ENCODE results near the gene MCF2L2.

Gene MCF2L2

DNA sequence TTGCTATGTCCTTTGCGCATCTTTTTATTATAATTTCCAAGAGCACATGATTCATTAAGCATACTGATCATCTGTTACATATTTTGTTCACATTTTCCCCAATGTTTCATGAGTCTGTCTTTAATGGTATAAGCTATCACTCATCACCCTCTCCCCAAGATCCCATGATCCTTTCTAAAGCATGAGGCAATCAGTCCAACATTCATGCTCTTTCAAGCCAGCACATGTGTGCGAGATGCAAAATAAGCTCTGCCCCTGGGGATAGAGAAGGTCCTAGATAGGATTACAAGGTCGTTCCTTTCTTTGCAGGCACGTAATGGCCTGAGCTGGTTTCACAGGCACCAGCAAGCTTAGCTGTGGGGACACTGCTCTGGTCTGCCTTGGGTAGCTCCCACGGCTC, 207.6 kb downstream of the MCF2L2 start:
- POLR2A ChIA-PET, result no interaction called here
- CTCF ChIA-PET, result no interaction called here
- no peak for TF ChIP-seq FOXA1 (IDR thresholded peaks at IDR 0.05)
- TF ChIP-seq LEF1 (IDR thresholded peaks at IDR 0.05; ENCODE audit: borderline replicate concordance), result no peak
- no peak for TF ChIP-seq FOXK2 (IDR thresholded peaks at IDR 0.05)
- TF ChIP-seq NFRKB (IDR thresholded peaks at IDR 0.05), result no peak
- no peak for TF ChIP-seq ELF4 (IDR thresholded peaks at IDR 0.05)
- TF ChIP-seq ZNF384 (IDR thresholded peaks at IDR 0.05), result no peak
- no peak for TF ChIP-seq TARDBP (IDR thresholded peaks at IDR 0.05)
- no peak for TF ChIP-seq ARNT (IDR thresholded peaks at IDR 0.05)
- no peak for DNase-seq (ENCODE audit: extremely low spot score)

DNA sequence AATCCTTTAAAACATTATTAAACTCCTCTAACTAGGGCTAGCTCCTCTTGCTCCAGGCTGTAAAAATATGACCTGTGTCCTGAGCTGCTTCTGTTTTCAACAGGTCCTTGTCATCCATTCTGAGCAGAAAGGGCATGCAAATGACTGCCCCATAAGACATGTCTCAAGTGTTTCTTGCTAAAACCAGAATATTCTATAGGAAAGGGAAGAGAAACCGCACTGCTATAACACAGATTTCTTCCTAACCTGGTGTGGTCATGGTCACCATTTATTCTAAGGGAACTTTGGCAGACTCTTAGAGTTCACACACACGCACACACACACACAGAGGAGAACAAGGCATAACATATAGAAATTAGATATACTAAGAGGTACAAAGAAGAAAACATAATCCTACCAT, 209.6 kb downstream of the MCF2L2 start:
- TF ChIP-seq LEF1 (IDR thresholded peaks at IDR 0.05; ENCODE audit: borderline replicate concordance), result no peak
- no peak for TF ChIP-seq FOXK2 (IDR thresholded peaks at IDR 0.05)
- TF ChIP-seq SP1 (IDR thresholded peaks at IDR 0.05), result no peak
- TF ChIP-seq TARDBP (IDR thresholded peaks at IDR 0.05), result no peak
- TF ChIP-seq BHLHE40 (IDR thresholded peaks at IDR 0.05; ENCODE audit: borderline replicate concordance), result no peak
- TF ChIP-seq FOXA1 (IDR thresholded peaks at IDR 0.05), result no peak
- TF ChIP-seq NFRKB (IDR thresholded peaks at IDR 0.05), result no peak
- TF ChIP-seq ELF4 (IDR thresholded peaks at IDR 0.05), result no peak
- no peak for TF ChIP-seq ARNT (IDR thresholded peaks at IDR 0.05)
- no peak for TF ChIP-seq FOXM1 (IDR thresholded peaks at IDR 0.05; ENCODE audit: borderline replicate concordance)
- TF ChIP-seq, protein P1, sequence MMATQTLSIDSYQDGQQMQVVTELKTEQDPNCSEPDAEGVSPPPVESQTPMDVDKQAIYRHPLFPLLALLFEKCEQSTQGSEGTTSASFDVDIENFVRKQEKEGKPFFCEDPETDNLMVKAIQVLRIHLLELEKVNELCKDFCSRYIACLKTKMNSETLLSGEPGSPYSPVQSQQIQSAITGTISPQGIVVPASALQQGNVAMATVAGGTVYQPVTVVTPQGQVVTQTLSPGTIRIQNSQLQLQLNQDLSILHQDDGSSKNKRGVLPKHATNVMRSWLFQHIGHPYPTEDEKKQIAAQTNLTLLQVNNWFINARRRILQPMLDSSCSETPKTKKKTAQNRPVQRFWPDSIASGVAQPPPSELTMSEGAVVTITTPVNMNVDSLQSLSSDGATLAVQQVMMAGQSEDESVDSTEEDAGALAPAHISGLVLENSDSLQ (IDR thresholded peaks at IDR 0.05), result no peak
- TF ChIP-seq SUZ12 (IDR thresholded peaks at IDR 0.05), result no peak
- no peak for DNase-seq (ENCODE audit: extremely low spot score)
- ChIA-PET CTCF (no interaction called here), POLR2A (no interaction called here)

DNA sequence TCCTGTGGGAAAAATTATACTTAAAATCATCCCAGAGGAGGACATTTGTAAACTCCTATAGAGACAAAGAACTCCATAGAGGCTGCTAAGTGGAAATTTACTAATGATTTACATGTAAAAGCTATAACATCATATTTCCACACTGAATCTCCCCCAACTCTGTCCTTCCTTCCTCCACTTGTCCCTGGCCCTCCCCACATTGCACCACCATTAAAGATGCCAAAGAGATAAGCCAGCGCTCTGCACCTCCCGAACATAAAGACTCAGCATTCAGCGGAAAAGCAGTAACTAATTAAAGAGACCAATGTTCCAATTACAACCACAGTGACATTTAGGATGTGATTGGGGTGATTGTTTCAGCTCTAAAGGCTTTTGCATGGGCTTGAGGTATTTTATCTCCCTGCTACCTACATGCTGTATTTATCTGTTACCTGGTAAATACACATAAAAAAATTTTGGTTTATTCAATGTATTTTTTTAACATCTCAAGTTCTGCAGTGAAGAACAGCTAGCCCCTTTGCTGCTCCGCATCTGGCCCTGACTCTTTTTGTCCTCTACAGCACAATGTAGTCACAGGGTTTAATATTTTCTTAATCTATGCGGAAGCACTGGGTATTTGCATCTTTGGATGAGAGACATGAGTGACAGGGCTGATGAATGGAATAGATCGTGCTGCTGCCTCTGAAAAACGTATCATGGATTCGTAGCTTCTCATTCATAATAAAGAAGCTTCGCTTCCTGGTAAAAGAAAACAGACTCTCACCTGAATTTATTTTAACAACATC, 210.7 kb downstream of the MCF2L2 start:
- CTCF ChIA-PET, result no interaction called here
- DNase-seq (ENCODE audit: extremely low spot score), result no peak
- TF ChIP-seq BHLHE40 (IDR thresholded peaks at IDR 0.05; ENCODE audit: borderline replicate concordance), result no peak
- TF ChIP-seq, protein P1 (IDR thresholded peaks at IDR 0.05), result no peak
- no peak for TF ChIP-seq HDGF (IDR thresholded peaks at IDR 0.05; ENCODE audit: borderline replicate concordance)
- no peak for TF ChIP-seq ZNF384 (IDR thresholded peaks at IDR 0.05)
- POLR2A ChIA-PET, result no interaction called here

DNA sequence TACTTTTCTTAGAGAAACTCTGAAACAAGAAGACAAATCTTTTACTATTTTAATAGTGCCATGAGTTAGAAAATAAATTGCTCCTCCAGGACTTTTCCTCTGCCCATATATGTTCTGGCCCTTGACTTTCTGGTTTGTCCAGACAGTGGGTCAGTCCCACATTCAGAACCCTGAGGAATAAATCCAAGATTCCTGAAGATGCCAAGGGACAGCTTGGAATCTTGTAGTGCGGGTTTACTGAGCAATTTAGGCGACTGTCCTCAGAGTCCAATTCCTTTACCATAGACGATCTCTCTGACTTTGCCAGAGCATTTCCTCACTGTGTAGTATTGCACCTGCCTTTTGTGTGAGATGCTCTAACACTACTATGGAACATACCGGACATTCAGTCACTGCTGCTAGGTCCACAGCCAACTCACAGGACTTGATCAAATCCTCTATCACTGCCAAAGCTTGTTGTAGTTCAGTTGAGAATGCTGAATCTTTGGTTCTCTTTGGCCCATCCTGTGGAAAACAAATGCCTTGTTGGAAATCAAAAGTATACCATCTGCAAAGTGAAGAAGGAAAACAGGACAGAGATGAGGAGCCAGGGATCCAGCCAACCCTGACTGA, 212.7 kb downstream of the MCF2L2 start:
- POLR2A ChIA-PET, result no interaction called here
- TF ChIP-seq NFRKB (IDR thresholded peaks at IDR 0.05) (no peak), FOXM1 (IDR thresholded peaks at IDR 0.05; ENCODE audit: borderline replicate concordance) (no peak), FOXA1 (IDR thresholded peaks at IDR 0.05) (no peak), SUZ12 (IDR thresholded peaks at IDR 0.05) (no peak), L3MBTL2 (conservative IDR thresholded peaks at IDR 0.05) (no peak), CTBP1 (IDR thresholded peaks at IDR 0.05; ENCODE audit: borderline replicate concordance) (no peak), SP1 (IDR thresholded peaks at IDR 0.05) (no peak), ARNT (IDR thresholded peaks at IDR 0.05) (no peak), HDGF (IDR thresholded peaks at IDR 0.05; ENCODE audit: borderline replicate concordance) (no peak), LEF1 (IDR thresholded peaks at IDR 0.05; ENCODE audit: borderline replicate concordance) (no peak), ZNF384 (IDR thresholded peaks at IDR 0.05) (no peak), ELF4 (IDR thresholded peaks at IDR 0.05) (no peak)
- TF ChIP-seq, protein P1 (IDR thresholded peaks at IDR 0.05), result no peak
- DNase-seq (ENCODE audit: extremely low spot score), result no peak
- CTCF ChIA-PET, result no interaction called here

DNA sequence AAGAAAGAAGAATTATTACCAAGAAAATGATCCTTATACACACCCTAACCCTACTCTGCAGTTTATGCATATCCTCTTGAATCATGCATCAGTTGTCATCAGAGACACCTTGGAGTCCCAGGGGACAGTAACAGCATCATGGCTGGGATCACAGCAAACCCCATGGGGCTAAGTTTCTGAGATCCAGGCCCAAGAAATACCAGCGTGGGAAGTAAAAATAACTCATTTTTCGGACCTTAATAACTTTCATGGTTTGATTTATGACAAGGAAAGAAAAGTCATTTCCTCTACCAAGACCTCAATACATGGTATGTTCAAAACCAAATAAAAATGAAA, 214.2 kb downstream of the MCF2L2 start:
- TF ChIP-seq FOXK2 (IDR thresholded peaks at IDR 0.05), result no peak
- TF ChIP-seq CTBP1 (IDR thresholded peaks at IDR 0.05; ENCODE audit: borderline replicate concordance), result no peak
- TF ChIP-seq SUZ12 (IDR thresholded peaks at IDR 0.05), result no peak
- POLR2A ChIA-PET, result no interaction called here
- no peak for DNase-seq (ENCODE audit: extremely low spot score)

DNA sequence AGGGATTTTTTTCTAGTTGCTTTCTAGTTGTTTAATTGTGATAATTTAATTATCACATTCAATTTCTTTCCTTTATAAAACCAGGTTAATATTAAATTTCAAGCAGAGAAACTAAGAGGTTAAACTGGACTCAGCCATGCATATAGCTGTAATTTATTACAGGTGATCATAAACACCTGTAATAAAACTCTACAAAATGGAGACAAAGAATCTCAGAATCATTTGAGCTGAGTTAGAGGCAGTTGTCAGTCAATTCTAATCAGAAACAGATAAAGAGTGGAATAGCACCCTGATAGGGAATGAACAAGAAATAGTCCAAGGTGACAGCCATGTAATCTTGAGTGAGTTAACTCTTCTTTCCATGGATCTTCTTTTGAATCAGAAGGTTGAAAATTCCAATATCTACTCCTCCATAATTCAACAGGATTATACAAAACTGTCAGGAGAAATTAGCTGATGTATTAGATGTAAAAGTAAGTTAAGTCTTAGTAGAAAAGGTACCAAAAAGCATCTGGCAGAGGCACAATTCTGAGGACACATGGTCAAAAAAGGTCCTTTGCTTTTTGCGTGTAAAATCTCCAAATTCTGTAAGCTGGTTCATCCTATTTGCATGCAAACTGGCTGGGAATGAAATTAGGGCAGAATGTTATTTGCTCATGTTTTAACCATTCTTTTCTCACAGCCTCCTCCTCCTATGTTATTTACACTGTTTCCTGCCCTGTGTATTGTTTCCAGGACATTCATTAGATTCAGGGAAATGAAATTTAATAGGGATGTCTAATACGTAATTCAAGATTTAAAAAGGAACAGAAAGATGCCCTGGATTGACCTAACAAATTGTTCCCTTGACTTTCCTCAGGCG, 214.8 kb downstream of the MCF2L2 start:
- ChIA-PET POLR2A (no interaction called here), CTCF (no interaction called here)
- no peak for DNase-seq (ENCODE audit: extremely low spot score)
- TF ChIP-seq ARNT (IDR thresholded peaks at IDR 0.05) (no peak), ELF4 (IDR thresholded peaks at IDR 0.05) (no peak), SUZ12 (IDR thresholded peaks at IDR 0.05) (no peak), LEF1 (IDR thresholded peaks at IDR 0.05; ENCODE audit: borderline replicate concordance) (no peak), L3MBTL2 (conservative IDR thresholded peaks at IDR 0.05) (no peak), BHLHE40 (IDR thresholded peaks at IDR 0.05; ENCODE audit: borderline replicate concordance) (no peak), FOXK2 (IDR thresholded peaks at IDR 0.05) (no peak), HDGF (IDR thresholded peaks at IDR 0.05; ENCODE audit: borderline replicate concordance) (no peak), SP1 (IDR thresholded peaks at IDR 0.05) (no peak), NFRKB (IDR thresholded peaks at IDR 0.05) (no peak), FOXA1 (IDR thresholded peaks at IDR 0.05) (no peak), FOXM1 (IDR thresholded peaks at IDR 0.05; ENCODE audit: borderline replicate concordance) (no peak)

More for the DNA sequence above, 214.2 kb downstream of the MCF2L2 start:
- CTCF ChIA-PET, result no interaction called here

Data from HEK293T (cell line).